Endodermal cell (in vitro differentiated cells): Measurements from ENCODE around the gene MAFB. TPM values are rescaled to one million over a fixed set of nuclear protein-coding genes. Genes with fewer than 3 reads are reported as not detected.

Source experiments
- DNase-seq: peaks from one replicate; pipeline ENCODE4 v3.0.0-alpha.2; 2017
- H3K27ac ChIP-seq: 2 replicates; pipeline ENCODE4 v1.5.1; 2013; ENCODE audit warnings: mild to moderate bottlenecking, low read depth, low read length, moderate library complexity
- H3K27me3 ChIP-seq: 2 replicates; pipeline ENCODE4 v1.6.1; 2013; ENCODE audit warnings: mild to moderate bottlenecking, low read length, moderate library complexity; ENCODE audit not compliant: insufficient read depth, control insufficient read depth, poor library complexity, severe bottlenecking
- H3K36me3 ChIP-seq: 2 replicates; pipeline ENCODE4 v1.7.0; 2013; ENCODE audit warnings: mild to moderate bottlenecking, low read length, moderate library complexity; ENCODE audit not compliant: control insufficient read depth, insufficient read depth
- H3K4me1 ChIP-seq: one replicate; pipeline ENCODE4 v1.7.0; 2013; ENCODE audit warnings: low read length; ENCODE audit not compliant: control insufficient read depth, insufficient read depth
- H3K4me3 ChIP-seq: 2 replicates; pipeline ENCODE4 v1.5.1; 2013; ENCODE audit warnings: mild to moderate bottlenecking, low read length, moderate library complexity
- H3K9ac ChIP-seq: 2 replicates; pipeline ENCODE4 v1.6.1; 2013; ENCODE audit warnings: mild to moderate bottlenecking, low read length, moderate library complexity; ENCODE audit not compliant: poor library complexity, severe bottlenecking; ENCODE audit errors: extremely low read depth
- H3K9me3 ChIP-seq: 2 replicates; pipeline ENCODE4 v1.6.1; 2013; ENCODE audit warnings: mild to moderate bottlenecking, low read length, moderate library complexity; ENCODE audit not compliant: control insufficient read depth
- H3K27ac Mint-ChIP-seq: 2 replicates; pipeline ENCODE4 v1.8.0; 2020; ENCODE audit warnings: mixed read lengths
- H3K27me3 Mint-ChIP-seq: 2 replicates; pipeline ENCODE4 v1.8.0; 2021; ENCODE audit warnings: mild to moderate bottlenecking, mixed read lengths; ENCODE audit not compliant: insufficient read depth
- H3K36me3 Mint-ChIP-seq: 2 replicates; pipeline ENCODE4 v1.8.0; 2020; ENCODE audit warnings: low read depth, mixed read lengths
- H3K4me1 Mint-ChIP-seq: 2 replicates; pipeline ENCODE4 v1.8.0; 2020; ENCODE audit warnings: mixed read lengths
- H3K4me3 Mint-ChIP-seq: 2 replicates; pipeline ENCODE4 v1.8.0; 2020; ENCODE audit warnings: mild to moderate bottlenecking, moderate library complexity, mixed read lengths
- H3K9me3 Mint-ChIP-seq: 2 replicates; pipeline ENCODE4 v1.8.0; 2020; ENCODE audit warnings: mild to moderate bottlenecking, mixed read lengths
- WGBS, 2 experiments: methylation state at CpG; one replicate each; pipeline versions ENCODE4 v1.1.5 to v1.1.7; 2013; ENCODE audit warnings: missing lambda C conversion rate in 2 of 2, mixed read lengths in 1 of 2; ENCODE audit not compliant: insufficient coverage in 1 of 2, insufficient read length in 1 of 2; 5-methylcytosine and 5-hydroxymethylcytosine counted together
- total RNA-seq, 2 donors: library from RNA; stranded (reverse); fragmentation: NEBNext Ultra II Directional in 1 of 2; extraction: Animal tissue kit (Norgen Biotek cat#: 25700) in 1 of 2; gene quantifications; 2 replicates in 1 of 2; 3 replicates in 1 of 2; pipeline ENCODE4 v1.2.1, GENCODE V29; 2021
- TF ChIP-seq, protein P1 (sequence below): fragments of 200-600 bp; sonication (generic); conservative IDR thresholded peaks from 2 replicates; pipeline ENCODE4 v1.5.0; 2021; ENCODE audit warnings: antibody characterized with exemption, mild to moderate bottlenecking

The MAFB gene
- total RNA-seq, 2 donors from 2014 or later = 0.90 to 1.5 TPM

DNA sequence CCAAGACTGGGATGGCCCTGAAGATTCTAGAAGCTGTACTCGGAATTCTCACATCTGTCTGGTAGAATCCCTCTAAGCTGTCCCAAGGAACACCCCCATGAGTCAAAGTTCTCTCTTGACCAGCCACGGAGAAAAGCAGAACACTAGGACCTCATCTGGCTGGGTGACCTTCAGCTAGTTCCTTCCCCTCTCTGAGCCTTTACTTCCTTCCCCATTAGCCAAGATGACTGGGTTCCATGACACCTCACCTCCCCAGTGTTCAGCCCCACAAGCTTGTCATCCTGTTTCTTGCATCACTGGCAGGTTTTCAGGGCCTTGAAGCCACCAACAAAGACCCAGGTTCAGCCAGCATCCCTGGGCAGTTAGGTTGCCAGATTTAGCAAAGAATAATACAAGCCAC lies 47.8 kb downstream of the MAFB start:
- Mint-ChIP-seq H3K4me3 (no peak overlapping the region), H3K27ac (no peak overlapping the region), H3K27me3 (no peaks in the 10 kb centered on the region), H3K36me3 (no peaks in the 10 kb centered on the region), H3K4me1 (no peaks in the 10 kb centered on the region), H3K9me3 (no peaks in the 10 kb centered on the region)
- Histone ChIP-seq H3K4me3 (no peak overlapping the region), H3K4me1 (no peaks in the 10 kb centered on the region), H3K9ac (no peak overlapping the region), H3K27me3 (peaks cover 7% of the 10 kb centered on the region), H3K9me3 (no peaks in the 10 kb centered on the region), H3K36me3 (no peaks in the 10 kb centered on the region), H3K27ac (no peak overlapping the region)
- 70 to 90% methylated on average over 1 to 2 of the region's 2 CpGs for WGBS, 2 experiments
- TF ChIP-seq, protein P1, sequence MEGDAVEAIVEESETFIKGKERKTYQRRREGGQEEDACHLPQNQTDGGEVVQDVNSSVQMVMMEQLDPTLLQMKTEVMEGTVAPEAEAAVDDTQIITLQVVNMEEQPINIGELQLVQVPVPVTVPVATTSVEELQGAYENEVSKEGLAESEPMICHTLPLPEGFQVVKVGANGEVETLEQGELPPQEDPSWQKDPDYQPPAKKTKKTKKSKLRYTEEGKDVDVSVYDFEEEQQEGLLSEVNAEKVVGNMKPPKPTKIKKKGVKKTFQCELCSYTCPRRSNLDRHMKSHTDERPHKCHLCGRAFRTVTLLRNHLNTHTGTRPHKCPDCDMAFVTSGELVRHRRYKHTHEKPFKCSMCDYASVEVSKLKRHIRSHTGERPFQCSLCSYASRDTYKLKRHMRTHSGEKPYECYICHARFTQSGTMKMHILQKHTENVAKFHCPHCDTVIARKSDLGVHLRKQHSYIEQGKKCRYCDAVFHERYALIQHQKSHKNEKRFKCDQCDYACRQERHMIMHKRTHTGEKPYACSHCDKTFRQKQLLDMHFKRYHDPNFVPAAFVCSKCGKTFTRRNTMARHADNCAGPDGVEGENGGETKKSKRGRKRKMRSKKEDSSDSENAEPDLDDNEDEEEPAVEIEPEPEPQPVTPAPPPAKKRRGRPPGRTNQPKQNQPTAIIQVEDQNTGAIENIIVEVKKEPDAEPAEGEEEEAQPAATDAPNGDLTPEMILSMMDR = no peak
- no peak for DNase-seq

DNA sequence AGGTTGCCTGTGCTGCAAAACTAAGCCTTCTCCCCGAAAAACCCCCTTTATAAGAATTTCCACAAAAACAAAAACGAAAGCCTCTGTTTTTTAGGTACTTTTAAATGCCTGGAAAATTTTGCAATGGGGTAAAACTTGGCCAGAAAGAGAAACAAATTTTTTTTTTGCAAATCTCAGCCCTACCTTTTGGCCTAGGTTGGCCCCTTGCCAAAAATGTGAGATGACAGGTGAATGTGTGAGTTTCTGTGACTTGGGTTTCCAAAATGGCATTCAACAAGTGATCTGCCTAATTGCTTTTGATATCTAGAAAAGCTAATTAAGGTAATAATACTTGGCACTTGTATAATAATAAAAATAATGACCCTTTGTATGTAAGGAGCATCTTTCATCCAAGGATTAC lies 48.4 kb downstream of the MAFB start:
- Mint-ChIP-seq H3K27me3 (no peaks in the 10 kb centered on the region), H3K9me3 (no peaks in the 10 kb centered on the region), H3K4me3 (no peak overlapping the region), H3K36me3 (no peaks in the 10 kb centered on the region), H3K4me1 (no peaks in the 10 kb centered on the region), H3K27ac (no peak overlapping the region)
- peaks cover 7% of the 10 kb centered on the region for H3K27me3 ChIP-seq
- no peak overlapping the region for H3K9ac ChIP-seq
- TF ChIP-seq, protein P1 = no peak
- no peaks in the 10 kb centered on the region for H3K4me1 ChIP-seq
- no peak overlapping the region for H3K27ac ChIP-seq
- WGBS, 2 experiments = 80 to 92% methylated on average over 1 to 2 of the region's 2 CpGs
- H3K9me3 ChIP-seq = no peaks in the 10 kb centered on the region
- no peak for DNase-seq
- no peaks in the 10 kb centered on the region for H3K36me3 ChIP-seq
- H3K4me3 ChIP-seq = no peak overlapping the region

DNA sequence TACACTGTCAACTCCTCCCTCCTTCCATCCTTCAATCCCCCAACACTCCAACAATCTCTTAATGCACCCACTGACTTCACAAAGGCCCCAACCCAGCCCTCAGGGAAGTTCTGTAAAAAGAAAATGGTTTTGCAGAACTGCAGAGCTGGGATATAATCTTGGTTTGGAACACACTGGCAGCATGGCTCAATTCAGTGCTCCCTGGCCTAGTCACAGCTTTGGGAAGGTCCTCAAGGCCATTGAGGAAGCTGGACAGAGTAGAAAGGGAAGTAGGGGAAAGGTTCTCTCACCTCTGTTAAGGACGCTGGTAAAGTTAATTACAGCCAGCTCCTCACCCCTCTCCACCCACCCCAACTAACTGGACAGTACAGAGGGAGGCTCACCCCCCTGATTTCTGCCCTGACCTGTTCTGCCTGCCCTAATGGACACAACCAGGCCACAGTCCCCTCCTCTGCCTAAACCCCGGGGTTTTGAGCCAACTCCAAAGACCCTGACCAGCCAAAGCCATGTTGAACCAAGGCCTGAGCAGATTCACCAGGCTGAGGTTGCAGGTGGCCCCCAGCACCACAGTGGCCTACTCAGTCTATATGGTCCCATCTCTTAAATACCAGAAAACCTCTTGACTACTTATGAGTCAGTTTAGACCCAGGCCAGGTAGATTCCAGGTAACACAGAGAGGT lies 49.2 kb downstream of the MAFB start:
- H3K9ac ChIP-seq = no peak overlapping the region
- no peaks in the 10 kb centered on the region for H3K36me3 ChIP-seq
- no peak for DNase-seq
- WGBS, 2 experiments = 93 to 100% methylated on average over 1 of the region's 2 CpGs
- TF ChIP-seq, protein P1 = no peak
- Mint-ChIP-seq H3K9me3 (no peaks in the 10 kb centered on the region), H3K27me3 (no peaks in the 10 kb centered on the region), H3K27ac (no peak overlapping the region), H3K4me3 (no peak overlapping the region), H3K4me1 (no peaks in the 10 kb centered on the region), H3K36me3 (no peaks in the 10 kb centered on the region)
- H3K27me3 ChIP-seq = peaks cover 7% of the 10 kb centered on the region
- H3K4me1 ChIP-seq = no peaks in the 10 kb centered on the region
- no peak overlapping the region for H3K4me3 ChIP-seq
- no peaks in the 10 kb centered on the region for H3K9me3 ChIP-seq
- no peak overlapping the region for H3K27ac ChIP-seq
